Type B pancreatic cell (in vitro differentiated cells): ENCODE measurements around the gene CKAP2L. TPM values are rescaled to one million over a fixed set of nuclear protein-coding genes. Genes with fewer than 3 reads are reported as not detected.

Source experiments
- DNase-seq: peaks from one replicate; pipeline ENCODE4 v3.0.0; 2021; ENCODE audit warnings: mixed read lengths; ENCODE audit not compliant: unreplicated experiment; ENCODE audit errors: extremely low spot score
- H3K27ac Mint-ChIP-seq: 2 replicates; pipeline ENCODE4 v1.8.0; 2021; ENCODE audit warnings: mild to moderate bottlenecking, mixed read lengths
- H3K27me3 Mint-ChIP-seq: 2 replicates; pipeline ENCODE4 v1.8.0; 2021; ENCODE audit warnings: mixed read lengths
- H3K36me3 Mint-ChIP-seq: 2 replicates; pipeline ENCODE4 v1.8.0; 2021; ENCODE audit warnings: mixed read lengths
- H3K4me1 Mint-ChIP-seq: one replicate; pipeline ENCODE4 v1.8.0; 2021; ENCODE audit warnings: mixed read lengths; ENCODE audit not compliant: unreplicated experiment
- H3K4me3 Mint-ChIP-seq: 2 replicates; pipeline ENCODE4 v1.8.0; 2021; ENCODE audit warnings: mild to moderate bottlenecking, mixed read lengths
- H3K9me3 Mint-ChIP-seq: 2 replicates; pipeline ENCODE4 v1.8.0; 2021; ENCODE audit warnings: mixed read lengths
- total RNA-seq: library from RNA; stranded (reverse); gene quantifications from 2 replicates; pipeline ENCODE4 v1.2.1, GENCODE V29; 2021; ENCODE audit warnings: low replicate concordance
- TF ChIP-seq, protein P1 (sequence below): fragments of 200-600 bp; sonication (generic); conservative IDR thresholded peaks from 2 replicates; pipeline ENCODE4 v1.5.0; 2021; ENCODE audit warnings: antibody characterized with exemption, mild to moderate bottlenecking

CKAP2L gene
- total RNA-seq, 1 donor from 2014 or later: 25.4 TPM

DNA sequence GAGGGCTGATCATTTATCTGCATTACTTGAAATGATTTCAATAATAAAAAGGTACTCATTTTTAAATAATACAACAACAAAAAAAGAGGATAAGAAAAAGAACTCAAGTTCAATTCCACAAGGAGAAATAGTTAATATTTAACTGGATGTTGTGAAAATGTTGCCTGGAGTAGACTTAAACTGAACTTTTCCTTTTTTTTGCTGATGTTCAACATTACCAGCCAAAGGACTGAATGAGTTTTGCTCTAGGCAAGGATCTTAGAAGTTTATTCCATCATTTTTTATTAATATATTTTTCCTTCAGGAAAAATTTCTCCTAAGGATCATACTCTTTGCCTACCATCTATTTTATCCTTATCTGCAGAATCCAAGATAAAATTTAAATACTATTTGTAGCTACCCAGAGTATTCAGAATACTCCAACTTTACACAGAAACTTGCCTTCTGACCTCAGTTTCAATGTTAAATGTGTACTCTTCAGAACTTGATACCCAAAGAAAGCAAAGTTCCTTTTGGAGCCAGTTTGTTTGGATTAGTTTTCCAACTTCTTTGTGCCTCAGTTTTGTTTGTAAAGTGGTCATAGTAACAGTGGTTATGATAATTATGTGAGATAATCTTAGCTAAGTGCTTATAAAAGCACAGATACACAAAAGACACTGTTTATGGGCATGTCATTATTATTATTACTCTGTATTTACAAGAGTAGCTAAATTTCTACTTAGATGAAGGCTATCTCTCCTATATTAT is 12.8 kb downstream of the CKAP2L start:
- H3K4me1 Mint-ChIP-seq: peaks cover 7% of the 10 kb centered on the region
- H3K27me3 Mint-ChIP-seq: no peaks in the 10 kb centered on the region
- no peaks in the 10 kb centered on the region for H3K9me3 Mint-ChIP-seq
- no peak for DNase-seq
- H3K36me3 Mint-ChIP-seq: peaks cover 24% of the 10 kb centered on the region
- no peak overlapping the region for H3K27ac Mint-ChIP-seq
- no peak overlapping the region for H3K4me3 Mint-ChIP-seq
- TF ChIP-seq, protein P1, sequence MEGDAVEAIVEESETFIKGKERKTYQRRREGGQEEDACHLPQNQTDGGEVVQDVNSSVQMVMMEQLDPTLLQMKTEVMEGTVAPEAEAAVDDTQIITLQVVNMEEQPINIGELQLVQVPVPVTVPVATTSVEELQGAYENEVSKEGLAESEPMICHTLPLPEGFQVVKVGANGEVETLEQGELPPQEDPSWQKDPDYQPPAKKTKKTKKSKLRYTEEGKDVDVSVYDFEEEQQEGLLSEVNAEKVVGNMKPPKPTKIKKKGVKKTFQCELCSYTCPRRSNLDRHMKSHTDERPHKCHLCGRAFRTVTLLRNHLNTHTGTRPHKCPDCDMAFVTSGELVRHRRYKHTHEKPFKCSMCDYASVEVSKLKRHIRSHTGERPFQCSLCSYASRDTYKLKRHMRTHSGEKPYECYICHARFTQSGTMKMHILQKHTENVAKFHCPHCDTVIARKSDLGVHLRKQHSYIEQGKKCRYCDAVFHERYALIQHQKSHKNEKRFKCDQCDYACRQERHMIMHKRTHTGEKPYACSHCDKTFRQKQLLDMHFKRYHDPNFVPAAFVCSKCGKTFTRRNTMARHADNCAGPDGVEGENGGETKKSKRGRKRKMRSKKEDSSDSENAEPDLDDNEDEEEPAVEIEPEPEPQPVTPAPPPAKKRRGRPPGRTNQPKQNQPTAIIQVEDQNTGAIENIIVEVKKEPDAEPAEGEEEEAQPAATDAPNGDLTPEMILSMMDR: no peak

DNA sequence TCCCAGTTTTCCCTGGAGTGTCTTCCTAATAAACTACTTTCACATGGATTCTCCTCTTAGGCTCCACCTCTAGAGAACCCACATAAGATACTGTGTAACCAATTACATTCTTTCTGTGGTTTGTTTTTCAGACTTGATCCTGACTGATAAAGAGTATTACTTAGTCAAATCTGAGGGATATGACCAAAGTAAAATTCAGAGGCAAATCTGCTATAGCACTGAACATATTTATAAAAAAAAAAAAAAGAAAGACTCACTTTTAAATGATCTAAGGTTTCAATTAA is 13.9 kb downstream of the CKAP2L start:
- no peak for DNase-seq
- H3K4me1 Mint-ChIP-seq: peaks cover 7% of the 10 kb centered on the region
- H3K36me3 Mint-ChIP-seq: peaks cover 16% of the 10 kb centered on the region
- no peak overlapping the region for H3K4me3 Mint-ChIP-seq
- TF ChIP-seq, protein P1: no peak
- no peak overlapping the region for H3K27ac Mint-ChIP-seq
- no peaks in the 10 kb centered on the region for H3K9me3 Mint-ChIP-seq
- H3K27me3 Mint-ChIP-seq: no peaks in the 10 kb centered on the region

DNA sequence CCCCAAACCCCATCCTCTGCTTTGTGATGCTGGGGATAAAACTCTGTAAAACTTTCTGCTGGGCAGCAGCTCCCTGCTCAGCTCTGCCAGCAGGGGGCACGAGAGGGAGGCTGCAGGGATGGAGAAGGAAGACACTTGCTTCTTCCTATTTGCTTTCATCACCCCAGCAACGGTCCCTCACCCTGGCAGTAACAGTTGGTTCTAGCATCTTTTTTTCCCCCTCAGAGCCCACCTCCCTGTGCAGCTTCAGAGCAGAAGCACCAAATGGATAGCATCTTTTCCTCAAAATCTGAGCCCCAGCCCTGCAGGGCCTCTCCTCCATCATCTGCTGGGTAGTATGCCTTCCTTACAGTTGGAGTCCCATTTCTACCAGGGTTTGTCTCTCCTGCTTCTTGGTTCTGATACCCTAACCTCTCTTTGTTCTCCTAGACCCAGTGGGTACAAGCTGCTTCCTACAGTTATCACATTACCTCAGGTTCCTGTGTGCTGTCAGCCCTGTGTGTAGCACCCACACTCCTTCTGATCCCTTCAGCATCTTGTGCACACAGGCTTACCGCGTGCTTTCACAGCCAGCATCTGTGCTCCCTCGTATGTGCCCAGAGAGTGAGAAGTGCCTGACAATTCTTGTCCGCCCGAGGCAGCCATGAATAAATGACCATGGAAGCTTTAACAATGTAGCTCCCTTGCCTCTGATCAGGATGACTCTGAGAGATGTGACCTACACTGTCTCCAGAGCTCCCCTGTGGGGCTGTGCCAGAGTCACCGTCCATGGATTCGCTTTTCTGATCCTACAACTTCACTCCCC is 14.5 kb downstream of the CKAP2L start:
- Mint-ChIP-seq H3K9me3 (no peaks in the 10 kb centered on the region), H3K27ac (peak overlapping the region; percentile 20), H3K4me1 (peaks cover 7% of the 10 kb centered on the region), H3K27me3 (no peaks in the 10 kb centered on the region), H3K4me3 (no peak overlapping the region), H3K36me3 (peaks cover 13% of the 10 kb centered on the region)
- peak; percentile 80 for DNase-seq
- TF ChIP-seq, protein P1: peak; percentile 95

DNA sequence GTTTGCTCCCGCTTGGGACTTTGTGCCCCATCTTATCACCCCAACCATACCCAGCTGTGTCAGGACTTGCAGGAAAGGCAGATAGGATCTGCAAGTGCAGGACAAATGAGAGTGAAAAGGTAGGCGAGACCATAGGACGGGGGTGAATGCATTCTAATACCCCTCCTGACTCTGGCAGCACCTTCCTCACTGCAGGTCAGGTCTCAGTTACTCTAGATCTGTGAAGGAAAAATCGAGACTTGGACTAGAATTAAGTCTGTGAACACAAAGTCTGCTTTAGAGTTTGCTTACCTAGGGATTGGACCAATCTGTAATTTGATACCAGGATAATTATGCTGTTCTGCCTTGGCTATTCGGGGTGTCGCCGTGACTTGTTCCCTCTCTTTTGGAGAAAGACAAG is 23.9 kb downstream of the CKAP2L start:
- TF ChIP-seq, protein P1: no peak
- no peak for DNase-seq
- Mint-ChIP-seq H3K9me3 (no peaks in the 10 kb centered on the region), H3K4me3 (no peak overlapping the region), H3K27me3 (no peaks in the 10 kb centered on the region), H3K36me3 (peaks cover 17% of the 10 kb centered on the region), H3K4me1 (peaks cover 9% of the 10 kb centered on the region), H3K27ac (no peak overlapping the region)

DNA sequence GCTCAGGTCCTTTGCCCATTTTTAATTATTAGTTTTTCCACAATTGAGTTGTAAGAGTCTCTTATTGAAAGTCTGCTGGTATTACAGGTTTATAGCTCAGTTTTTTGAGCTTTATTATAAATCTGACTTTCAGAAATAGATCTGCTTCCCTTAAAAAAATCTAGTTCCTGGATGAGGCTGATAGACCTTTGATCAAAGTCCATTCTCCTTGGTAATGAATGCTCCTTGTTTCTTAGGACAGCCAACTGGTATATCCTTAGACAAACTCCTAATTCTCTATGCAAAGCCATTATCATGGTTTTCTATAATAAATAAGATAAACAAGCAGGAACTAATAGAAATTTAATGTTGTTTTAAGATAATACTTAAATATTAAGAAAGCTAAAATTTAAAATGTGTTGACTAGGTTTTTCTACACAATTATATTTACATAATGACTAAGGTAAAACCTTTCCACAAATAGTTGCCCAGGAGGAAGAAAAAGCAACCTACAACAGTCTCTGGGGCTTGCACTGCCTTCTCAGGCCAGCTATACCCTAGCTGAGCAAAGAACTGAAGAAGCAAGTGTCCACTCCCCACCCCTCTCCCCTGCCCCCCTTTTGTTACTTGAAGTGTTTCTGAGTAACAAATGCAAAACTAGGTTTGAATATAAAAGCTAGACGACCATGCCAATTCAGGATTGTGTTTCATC is 26.7 kb downstream of the CKAP2L start:
- Mint-ChIP-seq H3K4me1 (peaks cover 9% of the 10 kb centered on the region), H3K4me3 (no peak overlapping the region), H3K27ac (no peak overlapping the region), H3K27me3 (no peaks in the 10 kb centered on the region), H3K9me3 (no peaks in the 10 kb centered on the region), H3K36me3 (peaks cover 17% of the 10 kb centered on the region)
- TF ChIP-seq, protein P1: no peak
- DNase-seq: no peak
